HEK293 (cell line): ENCODE measurements around the gene ITGA8.

ENCODE experiments used
- ZNF501 ChIP-seq: fragments of 450-650 bp; formaldehyde crosslinking; IDR thresholded peaks from 2 replicates; pipeline ENCODE4 v1.5.1; 2016; ENCODE audit warnings: missing biosample characterization, missing genetic modification characterization
- ZNF530 ChIP-seq: fragments of 450-650 bp; formaldehyde crosslinking; IDR thresholded peaks from 2 replicates; pipeline ENCODE4 v1.5.1; 2016; ENCODE audit warnings: low read depth, missing biosample characterization, missing genetic modification characterization
- TF ChIP-seq, protein P1 (sequence below): fragments of 450-650 bp; formaldehyde crosslinking; IDR thresholded peaks from 2 replicates; pipeline ENCODE4 v1.5.1; 2016; ENCODE audit warnings: missing biosample characterization, missing genetic modification characterization
- TF ChIP-seq, protein P2 (sequence below): fragments of 450-650 bp; formaldehyde crosslinking; conservative IDR thresholded peaks from 2 replicates; pipeline ENCODE4 v1.5.1; 2016; ENCODE audit warnings: low read depth, missing biosample characterization, missing genetic modification characterization
- TF ChIP-seq, protein P3 (sequence below): fragments of 450-650 bp; formaldehyde crosslinking; IDR thresholded peaks from 2 replicates; pipeline ENCODE4 v1.5.1; 2017; ENCODE audit warnings: missing biosample characterization, missing genetic modification characterization
- TF ChIP-seq, protein P4 (sequence below): fragments of 450-650 bp; formaldehyde crosslinking; IDR thresholded peaks from 2 replicates; pipeline ENCODE4 v1.5.1; 2016; ENCODE audit warnings: missing biosample characterization, missing genetic modification characterization
- TF ChIP-seq, protein P5 (sequence below): fragments of 450-650 bp; formaldehyde crosslinking; IDR thresholded peaks from 2 replicates; pipeline ENCODE4 v1.5.1; 2016; ENCODE audit warnings: missing biosample characterization, missing genetic modification characterization

DNA sequence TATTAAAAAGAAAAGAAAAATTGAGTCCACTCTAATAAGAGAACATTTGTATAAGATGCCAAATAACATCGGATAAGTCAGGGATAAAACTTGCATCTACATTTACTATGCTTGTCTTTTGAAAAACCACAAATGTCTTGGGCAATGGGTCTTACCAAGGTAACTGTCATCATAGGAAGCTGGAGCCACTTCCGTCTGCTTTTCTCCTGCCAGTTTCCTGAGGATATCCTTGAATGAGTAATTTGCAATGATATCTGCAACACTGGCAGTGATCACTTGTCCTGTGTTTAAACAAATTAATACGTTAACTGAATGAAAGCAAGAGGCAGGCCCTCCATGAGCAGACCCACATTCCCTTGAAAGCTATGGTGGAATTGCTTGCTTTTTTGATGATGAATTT, 47.3 kb downstream of the ITGA8 start:
- TF ChIP-seq, protein P1, sequence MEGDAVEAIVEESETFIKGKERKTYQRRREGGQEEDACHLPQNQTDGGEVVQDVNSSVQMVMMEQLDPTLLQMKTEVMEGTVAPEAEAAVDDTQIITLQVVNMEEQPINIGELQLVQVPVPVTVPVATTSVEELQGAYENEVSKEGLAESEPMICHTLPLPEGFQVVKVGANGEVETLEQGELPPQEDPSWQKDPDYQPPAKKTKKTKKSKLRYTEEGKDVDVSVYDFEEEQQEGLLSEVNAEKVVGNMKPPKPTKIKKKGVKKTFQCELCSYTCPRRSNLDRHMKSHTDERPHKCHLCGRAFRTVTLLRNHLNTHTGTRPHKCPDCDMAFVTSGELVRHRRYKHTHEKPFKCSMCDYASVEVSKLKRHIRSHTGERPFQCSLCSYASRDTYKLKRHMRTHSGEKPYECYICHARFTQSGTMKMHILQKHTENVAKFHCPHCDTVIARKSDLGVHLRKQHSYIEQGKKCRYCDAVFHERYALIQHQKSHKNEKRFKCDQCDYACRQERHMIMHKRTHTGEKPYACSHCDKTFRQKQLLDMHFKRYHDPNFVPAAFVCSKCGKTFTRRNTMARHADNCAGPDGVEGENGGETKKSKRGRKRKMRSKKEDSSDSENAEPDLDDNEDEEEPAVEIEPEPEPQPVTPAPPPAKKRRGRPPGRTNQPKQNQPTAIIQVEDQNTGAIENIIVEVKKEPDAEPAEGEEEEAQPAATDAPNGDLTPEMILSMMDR (tag by site-specific recombination) = no peak
- TF ChIP-seq, protein P2, sequence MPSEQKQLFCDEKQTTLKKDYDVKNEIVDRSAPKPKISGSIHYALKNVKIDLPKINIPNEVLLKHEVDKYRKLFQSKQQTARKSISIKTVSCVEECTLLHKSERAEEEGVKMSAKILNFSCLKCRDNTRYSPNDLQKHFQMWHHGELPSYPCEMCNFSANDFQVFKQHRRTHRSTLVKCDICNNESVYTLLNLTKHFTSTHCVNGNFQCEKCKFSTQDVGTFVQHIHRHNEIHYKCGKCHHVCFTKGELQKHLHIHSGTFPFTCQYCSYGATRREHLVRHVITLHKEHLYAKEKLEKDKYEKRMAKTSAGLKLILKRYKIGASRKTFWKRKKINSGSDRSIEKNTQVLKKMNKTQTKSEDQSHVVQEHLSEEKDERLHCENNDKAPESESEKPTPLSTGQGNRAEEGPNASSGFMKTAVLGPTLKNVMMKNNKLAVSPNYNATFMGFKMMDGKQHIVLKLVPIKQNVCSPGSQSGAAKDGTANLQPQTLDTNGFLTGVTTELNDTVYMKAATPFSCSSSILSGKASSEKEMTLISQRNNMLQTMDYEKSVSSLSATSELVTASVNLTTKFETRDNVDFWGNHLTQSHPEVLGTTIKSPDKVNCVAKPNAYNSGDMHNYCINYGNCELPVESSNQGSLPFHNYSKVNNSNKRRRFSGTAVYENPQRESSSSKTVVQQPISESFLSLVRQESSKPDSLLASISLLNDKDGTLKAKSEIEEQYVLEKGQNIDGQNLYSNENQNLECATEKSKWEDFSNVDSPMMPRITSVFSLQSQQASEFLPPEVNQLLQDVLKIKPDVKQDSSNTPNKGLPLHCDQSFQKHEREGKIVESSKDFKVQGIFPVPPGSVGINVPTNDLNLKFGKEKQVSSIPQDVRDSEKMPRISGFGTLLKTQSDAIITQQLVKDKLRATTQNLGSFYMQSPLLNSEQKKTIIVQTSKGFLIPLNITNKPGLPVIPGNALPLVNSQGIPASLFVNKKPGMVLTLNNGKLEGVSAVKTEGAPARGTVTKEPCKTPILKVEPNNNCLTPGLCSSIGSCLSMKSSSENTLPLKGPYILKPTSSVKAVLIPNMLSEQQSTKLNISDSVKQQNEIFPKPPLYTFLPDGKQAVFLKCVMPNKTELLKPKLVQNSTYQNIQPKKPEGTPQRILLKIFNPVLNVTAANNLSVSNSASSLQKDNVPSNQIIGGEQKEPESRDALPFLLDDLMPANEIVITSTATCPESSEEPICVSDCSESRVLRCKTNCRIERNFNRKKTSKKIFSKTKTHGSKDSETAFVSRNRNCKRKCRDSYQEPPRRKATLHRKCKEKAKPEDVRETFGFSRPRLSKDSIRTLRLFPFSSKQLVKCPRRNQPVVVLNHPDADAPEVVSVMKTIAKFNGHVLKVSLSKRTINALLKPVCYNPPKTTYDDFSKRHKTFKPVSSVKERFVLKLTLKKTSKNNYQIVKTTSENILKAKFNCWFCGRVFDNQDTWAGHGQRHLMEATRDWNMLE (tag by site-specific recombination) = no peak
- TF ChIP-seq, protein P3, sequence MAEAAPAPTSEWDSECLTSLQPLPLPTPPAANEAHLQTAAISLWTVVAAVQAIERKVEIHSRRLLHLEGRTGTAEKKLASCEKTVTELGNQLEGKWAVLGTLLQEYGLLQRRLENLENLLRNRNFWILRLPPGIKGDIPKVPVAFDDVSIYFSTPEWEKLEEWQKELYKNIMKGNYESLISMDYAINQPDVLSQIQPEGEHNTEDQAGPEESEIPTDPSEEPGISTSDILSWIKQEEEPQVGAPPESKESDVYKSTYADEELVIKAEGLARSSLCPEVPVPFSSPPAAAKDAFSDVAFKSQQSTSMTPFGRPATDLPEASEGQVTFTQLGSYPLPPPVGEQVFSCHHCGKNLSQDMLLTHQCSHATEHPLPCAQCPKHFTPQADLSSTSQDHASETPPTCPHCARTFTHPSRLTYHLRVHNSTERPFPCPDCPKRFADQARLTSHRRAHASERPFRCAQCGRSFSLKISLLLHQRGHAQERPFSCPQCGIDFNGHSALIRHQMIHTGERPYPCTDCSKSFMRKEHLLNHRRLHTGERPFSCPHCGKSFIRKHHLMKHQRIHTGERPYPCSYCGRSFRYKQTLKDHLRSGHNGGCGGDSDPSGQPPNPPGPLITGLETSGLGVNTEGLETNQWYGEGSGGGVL (tag by site-specific recombination) = no peak
- TF ChIP-seq, protein P4, sequence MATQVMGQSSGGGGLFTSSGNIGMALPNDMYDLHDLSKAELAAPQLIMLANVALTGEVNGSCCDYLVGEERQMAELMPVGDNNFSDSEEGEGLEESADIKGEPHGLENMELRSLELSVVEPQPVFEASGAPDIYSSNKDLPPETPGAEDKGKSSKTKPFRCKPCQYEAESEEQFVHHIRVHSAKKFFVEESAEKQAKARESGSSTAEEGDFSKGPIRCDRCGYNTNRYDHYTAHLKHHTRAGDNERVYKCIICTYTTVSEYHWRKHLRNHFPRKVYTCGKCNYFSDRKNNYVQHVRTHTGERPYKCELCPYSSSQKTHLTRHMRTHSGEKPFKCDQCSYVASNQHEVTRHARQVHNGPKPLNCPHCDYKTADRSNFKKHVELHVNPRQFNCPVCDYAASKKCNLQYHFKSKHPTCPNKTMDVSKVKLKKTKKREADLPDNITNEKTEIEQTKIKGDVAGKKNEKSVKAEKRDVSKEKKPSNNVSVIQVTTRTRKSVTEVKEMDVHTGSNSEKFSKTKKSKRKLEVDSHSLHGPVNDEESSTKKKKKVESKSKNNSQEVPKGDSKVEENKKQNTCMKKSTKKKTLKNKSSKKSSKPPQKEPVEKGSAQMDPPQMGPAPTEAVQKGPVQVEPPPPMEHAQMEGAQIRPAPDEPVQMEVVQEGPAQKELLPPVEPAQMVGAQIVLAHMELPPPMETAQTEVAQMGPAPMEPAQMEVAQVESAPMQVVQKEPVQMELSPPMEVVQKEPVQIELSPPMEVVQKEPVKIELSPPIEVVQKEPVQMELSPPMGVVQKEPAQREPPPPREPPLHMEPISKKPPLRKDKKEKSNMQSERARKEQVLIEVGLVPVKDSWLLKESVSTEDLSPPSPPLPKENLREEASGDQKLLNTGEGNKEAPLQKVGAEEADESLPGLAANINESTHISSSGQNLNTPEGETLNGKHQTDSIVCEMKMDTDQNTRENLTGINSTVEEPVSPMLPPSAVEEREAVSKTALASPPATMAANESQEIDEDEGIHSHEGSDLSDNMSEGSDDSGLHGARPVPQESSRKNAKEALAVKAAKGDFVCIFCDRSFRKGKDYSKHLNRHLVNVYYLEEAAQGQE (tag by site-specific recombination) = no peak
- TF ChIP-seq ZNF501 (tag by site-specific recombination) (no peak), ZNF530 (tag by site-specific recombination) (no peak)
- TF ChIP-seq, protein P5, sequence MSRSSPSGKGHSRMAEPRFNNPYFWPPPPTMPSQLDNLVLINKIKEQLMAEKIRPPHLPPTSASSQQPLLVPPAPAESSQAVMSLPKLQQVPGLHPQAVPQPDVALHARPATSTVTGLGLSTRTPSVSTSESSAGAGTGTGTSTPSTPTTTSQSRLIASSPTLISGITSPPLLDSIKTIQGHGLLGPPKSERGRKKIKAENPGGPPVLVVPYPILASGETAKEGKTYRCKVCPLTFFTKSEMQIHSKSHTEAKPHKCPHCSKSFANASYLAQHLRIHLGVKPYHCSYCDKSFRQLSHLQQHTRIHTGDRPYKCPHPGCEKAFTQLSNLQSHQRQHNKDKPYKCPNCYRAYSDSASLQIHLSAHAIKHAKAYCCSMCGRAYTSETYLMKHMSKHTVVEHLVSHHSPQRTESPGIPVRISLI (tag by site-specific recombination) = no peak
